ENCODE results near the gene PCSK9.
A peak's percentile ranks its signal among the peaks of the same experiment; 100 is the strongest.

Gene PCSK9

GRCh38 chr1:55005351-55006140 is 33.8 kb upstream of the PCSK9 start:
- TF ChIP-seq MAX (IDR thresholded peaks at IDR 0.05; ENCODE audit: low read depth, low read length) = no peak
- no peak for TF ChIP-seq MYC (IDR thresholded peaks at IDR 0.05; ENCODE audit: low read depth, low read length)
- no peak for TF ChIP-seq CTCF (IDR thresholded peaks at IDR 0.05; ENCODE audit: low read depth, low read length)
- no peak for TF ChIP-seq POLR2A (IDR thresholded peaks at IDR 0.05; ENCODE audit: extremely low read depth, insufficient read length)
- DNase-seq (ENCODE audit: low read depth) = peak; percentile 31
- H3K4me3 ChIP-seq (ENCODE audit: low read depth, low read length) = no peak overlapping the region

GRCh38 chr1:55006931-55007330 is 32.4 kb upstream of the PCSK9 start:
- no peak for DNase-seq (ENCODE audit: low read depth)
- H3K4me3 ChIP-seq (ENCODE audit: low read depth, low read length) = no peak overlapping the region
- no peak for TF ChIP-seq CTCF (IDR thresholded peaks at IDR 0.05; ENCODE audit: low read depth, low read length)
- no peak for TF ChIP-seq MYC (IDR thresholded peaks at IDR 0.05; ENCODE audit: low read depth, low read length)
- no peak for TF ChIP-seq MAX (IDR thresholded peaks at IDR 0.05; ENCODE audit: low read depth, low read length)
- no peak for TF ChIP-seq POLR2A (IDR thresholded peaks at IDR 0.05; ENCODE audit: extremely low read depth, insufficient read length)

GRCh38 chr1:55007625-55008024 is 31.7 kb upstream of the PCSK9 start:
- no peak for TF ChIP-seq CTCF (IDR thresholded peaks at IDR 0.05; ENCODE audit: low read depth, low read length)
- TF ChIP-seq MAX (IDR thresholded peaks at IDR 0.05; ENCODE audit: low read depth, low read length) = no peak
- no peak for TF ChIP-seq MYC (IDR thresholded peaks at IDR 0.05; ENCODE audit: low read depth, low read length)
- no peak for TF ChIP-seq POLR2A (IDR thresholded peaks at IDR 0.05; ENCODE audit: extremely low read depth, insufficient read length)
- no peak for DNase-seq (ENCODE audit: low read depth)

GRCh38 chr1:55010194-55010886 is 29.0 kb upstream of the PCSK9 start:
- H3K4me3 ChIP-seq (ENCODE audit: low read depth, low read length) = no peak overlapping the region
- TF ChIP-seq CTCF (IDR thresholded peaks at IDR 0.05; ENCODE audit: low read depth, low read length) = no peak
- TF ChIP-seq POLR2A (IDR thresholded peaks at IDR 0.05; ENCODE audit: extremely low read depth, insufficient read length) = no peak
- TF ChIP-seq MAX (IDR thresholded peaks at IDR 0.05; ENCODE audit: low read depth, low read length) = no peak
- no peak for TF ChIP-seq MYC (IDR thresholded peaks at IDR 0.05; ENCODE audit: low read depth, low read length)
- DNase-seq (ENCODE audit: low read depth) = no peak

More at GRCh38 chr1:55007625-55008024, 31.7 kb upstream of the PCSK9 start:
- H3K4me3 ChIP-seq (ENCODE audit: low read depth, low read length) = no peak overlapping the region

- no peak overlapping the region for H3K4me3 ChIP-seq (ENCODE audit: low read depth, low read length)
- no peak for DNase-seq (ENCODE audit: low read depth)
- TF ChIP-seq MYC (IDR thresholded peaks at IDR 0.05; ENCODE audit: low read depth, low read length) = no peak
- no peak for TF ChIP-seq CTCF (IDR thresholded peaks at IDR 0.05; ENCODE audit: low read depth, low read length)
- TF ChIP-seq POLR2A (IDR thresholded peaks at IDR 0.05; ENCODE audit: extremely low read depth, insufficient read length) = no peak
- no peak for TF ChIP-seq MAX (IDR thresholded peaks at IDR 0.05; ENCODE audit: low read depth, low read length)
These were observed 28.5 kb upstream of the PCSK9 start for GRCh38 chr1:55010887-55011217.

Data from NB4 (cell line).